Muscle layer of duodenum (tissue), 2 donors: ENCODE results near the gene ERCC6L2.

Source experiments
- H3K27ac ChIP-seq: one replicate; pipeline ENCODE4 v1.7.0; 2013; ENCODE audit warnings: mild to moderate bottlenecking, low read length
- H3K27me3 ChIP-seq: one replicate; pipeline ENCODE4 v1.7.0; 2013; ENCODE audit warnings: low read depth, mild to moderate bottlenecking, control low read depth, low read length
- H3K36me3 ChIP-seq, 2 donors: one replicate each; pipeline ENCODE4 v1.7.0; 2013; ENCODE audit warnings: low read length in 2 of 2, control low read depth in 1 of 2, mild to moderate bottlenecking in 1 of 2; ENCODE audit not compliant: insufficient read depth in 2 of 2, control insufficient read depth in 1 of 2
- H3K4me1 ChIP-seq, 2 donors: one replicate each; pipeline ENCODE4 v1.7.0; 2013; ENCODE audit warnings: low read length in 2 of 2, mild to moderate bottlenecking in 2 of 2, control low read depth in 1 of 2, moderate library complexity in 1 of 2; ENCODE audit not compliant: insufficient read depth in 2 of 2, control insufficient read depth in 1 of 2
- H3K4me3 ChIP-seq, 2 donors: one replicate each; pipeline ENCODE4 v1.7.0; 2013; ENCODE audit warnings: low read length in 2 of 2, low read depth in 1 of 2, mild to moderate bottlenecking in 1 of 2
- H3K9me3 ChIP-seq, 2 donors: one replicate each; pipeline ENCODE4 v1.7.0; 2013; ENCODE audit warnings: low read length in 2 of 2, control low read depth in 1 of 2, mild to moderate bottlenecking in 1 of 2; ENCODE audit not compliant: control insufficient read depth in 1 of 2
- donor health status: healthy.

The ERCC6L2 gene

DNA sequence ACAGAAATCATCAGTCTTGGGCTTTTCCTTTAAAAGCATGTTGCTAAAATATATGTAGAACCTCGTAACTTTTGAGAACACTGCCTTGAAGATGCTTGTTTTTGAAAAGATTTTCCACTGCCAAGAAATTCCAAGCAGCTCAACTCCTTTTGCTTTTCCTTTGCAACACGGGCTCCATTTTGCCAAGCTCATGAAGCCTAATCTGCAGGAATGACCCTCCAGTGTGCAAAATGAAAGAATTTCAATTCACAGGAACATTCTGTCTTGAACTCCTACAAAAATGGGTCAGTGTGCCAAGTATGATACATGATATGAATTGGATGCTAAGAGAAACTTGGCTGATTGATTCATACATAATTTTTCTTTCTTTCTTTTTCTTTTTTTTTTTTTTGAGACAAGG is 35.4 kb upstream of the ERCC6L2 start:
- Histone ChIP-seq H3K36me3 (no peaks in the 10 kb centered on the region), H3K27me3 (no peaks in the 10 kb centered on the region), H3K4me3 (no peak overlapping the region), H3K9me3 (no peaks in the 10 kb centered on the region), H3K4me1 (no peaks in the 10 kb centered on the region), H3K27ac (no peak overlapping the region)

- no peaks in the 10 kb centered on the region for H3K27me3 ChIP-seq
- H3K9me3 ChIP-seq: no peaks in the 10 kb centered on the region
- H3K27ac ChIP-seq: no peak overlapping the region
- no peak overlapping the region for H3K4me3 ChIP-seq
- H3K36me3 ChIP-seq: no peaks in the 10 kb centered on the region
- H3K4me1 ChIP-seq: no peaks in the 10 kb centered on the region
These were observed 34.1 kb upstream of the ERCC6L2 start for GRCh38 chr9:95841377-95841776.

GRCh38 chr9:95845751-95846150 is 29.7 kb upstream of the ERCC6L2 start:
- H3K9me3 ChIP-seq: no peaks in the 10 kb centered on the region
- H3K27me3 ChIP-seq: no peaks in the 10 kb centered on the region
- H3K27ac ChIP-seq: no peak overlapping the region
- H3K4me3 ChIP-seq: no peak overlapping the region
- H3K4me1 ChIP-seq: no peaks in the 10 kb centered on the region
- H3K36me3 ChIP-seq: no peaks in the 10 kb centered on the region

DNA sequence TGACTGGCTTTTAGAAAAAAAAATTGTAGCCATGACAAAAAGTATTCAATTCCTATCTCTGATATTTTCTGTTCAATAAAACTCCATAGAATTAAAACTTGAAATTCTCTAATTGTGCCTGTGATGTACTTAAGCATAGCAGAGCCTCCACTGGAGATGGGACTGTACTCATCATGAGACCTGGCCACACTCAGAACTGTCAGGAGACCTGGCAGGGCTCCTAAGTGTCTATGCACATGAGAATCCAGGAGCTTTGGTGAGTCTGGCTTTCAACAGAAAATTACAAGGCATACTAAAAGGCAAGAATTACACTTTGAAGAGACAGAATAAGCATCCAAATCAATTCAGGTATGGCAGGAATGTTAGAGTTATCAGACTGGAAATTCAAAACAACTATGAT is 26.7 kb upstream of the ERCC6L2 start:
- H3K36me3 ChIP-seq: no peaks in the 10 kb centered on the region
- no peak overlapping the region for H3K27ac ChIP-seq
- no peaks in the 10 kb centered on the region for H3K9me3 ChIP-seq
- no peaks in the 10 kb centered on the region for H3K27me3 ChIP-seq
- H3K4me1 ChIP-seq: no peaks in the 10 kb centered on the region
- no peak overlapping the region for H3K4me3 ChIP-seq

DNA sequence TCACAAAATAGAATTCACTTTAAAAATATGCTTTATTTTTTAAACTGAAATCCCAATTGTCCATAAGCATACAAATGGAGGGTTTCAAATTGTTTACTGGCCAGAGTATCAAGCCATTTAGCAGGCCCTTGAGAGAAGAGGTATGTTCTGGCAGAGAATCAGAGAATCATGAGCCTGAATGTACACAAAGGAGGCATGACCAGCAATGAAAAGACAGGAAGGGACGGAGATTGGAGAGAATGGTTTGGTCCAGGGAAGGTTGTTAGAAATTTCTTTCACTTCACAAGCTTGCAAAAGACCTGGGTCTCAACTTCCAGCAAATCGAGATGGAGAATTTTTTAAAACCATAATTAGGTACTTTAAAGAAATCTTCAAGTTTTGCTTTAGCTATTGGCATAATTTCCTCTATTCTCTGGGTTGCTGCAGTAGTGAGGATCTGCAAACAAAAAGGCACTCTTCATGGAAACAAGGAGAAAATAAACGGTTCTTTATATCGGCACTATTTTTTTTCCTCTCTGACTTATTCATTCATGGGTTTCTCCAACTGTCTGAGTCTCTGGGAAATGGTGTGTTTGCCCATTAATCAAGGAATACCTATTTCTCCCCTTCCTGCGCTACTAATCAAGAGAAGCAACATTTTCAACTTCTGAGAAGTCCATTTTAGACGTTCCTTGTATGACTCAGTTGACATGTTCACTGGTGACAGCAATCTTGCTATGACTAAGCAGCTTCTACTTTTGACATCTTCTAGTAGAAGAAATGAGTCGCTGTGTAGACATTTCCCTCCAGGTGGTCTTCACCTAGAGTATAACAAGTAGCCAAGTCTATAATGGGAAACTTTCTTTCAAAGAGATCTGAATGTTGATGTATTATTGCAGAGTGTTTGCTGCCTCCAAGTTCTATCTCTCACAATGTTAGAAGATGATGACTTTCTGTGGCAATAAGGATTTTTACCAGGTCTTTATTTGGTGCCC is 23.1 kb upstream of the ERCC6L2 start:
- Histone ChIP-seq H3K27me3 (no peaks in the 10 kb centered on the region), H3K4me1 (no peaks in the 10 kb centered on the region), H3K36me3 (no peaks in the 10 kb centered on the region), H3K9me3 (no peaks in the 10 kb centered on the region), H3K4me3 (no peak overlapping the region), H3K27ac (no peak overlapping the region)

DNA sequence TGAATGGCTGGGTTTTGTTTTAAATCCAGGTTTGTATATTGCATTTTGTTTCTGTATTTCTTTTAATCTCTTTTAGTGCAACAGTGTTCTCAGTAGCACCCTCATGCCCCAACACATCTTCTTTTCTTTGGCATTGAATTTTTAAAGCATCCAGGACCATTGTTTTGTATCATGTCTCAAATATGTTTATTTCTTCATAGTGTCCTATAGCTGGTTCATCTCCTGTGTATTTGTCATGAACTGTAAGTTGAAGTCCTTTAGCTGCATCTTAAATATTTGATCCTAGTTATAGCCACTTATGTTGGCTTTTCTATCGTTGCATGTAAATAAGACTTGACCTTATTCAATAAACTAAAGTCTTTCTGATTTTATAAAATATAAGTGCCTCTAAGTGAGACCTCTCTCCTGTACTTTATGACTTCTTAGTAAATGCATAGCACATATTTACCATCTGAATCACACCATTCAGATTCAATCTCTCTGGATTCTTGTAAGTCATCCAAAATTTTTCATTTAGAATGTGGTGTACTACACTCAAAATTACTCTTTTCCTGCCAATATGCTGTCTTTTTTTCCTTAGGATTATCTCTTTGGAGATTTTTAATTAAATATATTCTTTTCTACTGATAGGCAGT is 21.0 kb upstream of the ERCC6L2 start:
- no peak overlapping the region for H3K4me3 ChIP-seq
- H3K36me3 ChIP-seq: no peaks in the 10 kb centered on the region

GRCh38 chr9:95855961-95856360 is 19.5 kb upstream of the ERCC6L2 start:
- Histone ChIP-seq H3K4me3 (no peak overlapping the region), H3K4me1 (no peaks in the 10 kb centered on the region), H3K27me3 (no peaks in the 10 kb centered on the region), H3K9me3 (no peaks in the 10 kb centered on the region), H3K27ac (no peak overlapping the region), H3K36me3 (no peaks in the 10 kb centered on the region)

More for the DNA sequence above, 21.0 kb upstream of the ERCC6L2 start:
- no peaks in the 10 kb centered on the region for H3K4me1 ChIP-seq
- H3K9me3 ChIP-seq: no peaks in the 10 kb centered on the region
- no peaks in the 10 kb centered on the region for H3K27me3 ChIP-seq
- no peak overlapping the region for H3K27ac ChIP-seq

DNA sequence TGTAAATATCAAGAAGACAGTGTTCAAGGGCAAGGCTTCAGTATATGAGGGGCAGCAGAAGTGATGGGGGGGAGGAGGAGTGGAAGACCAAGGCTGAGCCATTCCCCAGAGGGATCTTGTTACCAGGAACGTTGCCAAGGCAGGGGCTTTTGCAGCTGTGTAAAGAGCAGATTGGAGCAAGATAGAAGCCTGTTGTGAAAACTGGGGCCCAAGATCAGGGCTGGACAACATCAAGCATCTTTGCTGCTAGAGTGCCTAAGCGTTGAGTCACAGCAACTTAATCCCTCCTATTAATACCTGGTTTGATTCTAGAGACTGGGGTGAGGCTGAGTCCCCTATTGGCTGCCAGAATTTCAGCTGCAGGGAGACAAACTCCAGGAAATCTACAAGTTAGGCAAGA is 18.4 kb upstream of the ERCC6L2 start:
- peaks cover 3 to 4% of the 10 kb centered on the region in 2 donors for H3K9me3 ChIP-seq
- no peak overlapping the region for H3K4me3 ChIP-seq
- H3K27me3 ChIP-seq: no peaks in the 10 kb centered on the region
- no peaks in the 10 kb centered on the region for H3K4me1 ChIP-seq
- H3K27ac ChIP-seq: no peak overlapping the region
- no peaks in the 10 kb centered on the region for H3K36me3 ChIP-seq

DNA sequence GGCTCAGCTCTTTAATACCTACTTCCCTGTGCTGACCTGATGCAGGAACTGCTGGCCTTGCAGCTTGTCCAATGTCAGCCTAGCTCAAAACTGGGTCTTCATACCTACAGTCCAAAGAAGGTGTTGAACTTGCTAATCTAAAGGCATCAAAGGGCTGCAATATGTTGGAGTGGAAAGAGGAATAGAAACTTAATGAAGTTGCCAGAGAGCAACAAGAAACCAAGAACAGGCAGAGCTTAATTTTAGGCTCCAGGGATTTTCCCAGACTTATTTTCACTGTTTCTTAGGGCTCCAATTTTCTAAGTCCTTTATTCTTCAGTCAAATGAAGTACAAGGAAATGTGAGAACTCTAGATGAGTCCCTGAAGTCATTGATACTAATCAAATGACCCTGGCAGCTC is 17.6 kb upstream of the ERCC6L2 start:
- Histone ChIP-seq H3K4me1 (no peaks in the 10 kb centered on the region), H3K36me3 (no peaks in the 10 kb centered on the region), H3K27ac (no peak overlapping the region), H3K9me3 (peaks cover 8% of the 10 kb centered on the region in 2 donors), H3K27me3 (no peaks in the 10 kb centered on the region), H3K4me3 (no peak overlapping the region)

DNA sequence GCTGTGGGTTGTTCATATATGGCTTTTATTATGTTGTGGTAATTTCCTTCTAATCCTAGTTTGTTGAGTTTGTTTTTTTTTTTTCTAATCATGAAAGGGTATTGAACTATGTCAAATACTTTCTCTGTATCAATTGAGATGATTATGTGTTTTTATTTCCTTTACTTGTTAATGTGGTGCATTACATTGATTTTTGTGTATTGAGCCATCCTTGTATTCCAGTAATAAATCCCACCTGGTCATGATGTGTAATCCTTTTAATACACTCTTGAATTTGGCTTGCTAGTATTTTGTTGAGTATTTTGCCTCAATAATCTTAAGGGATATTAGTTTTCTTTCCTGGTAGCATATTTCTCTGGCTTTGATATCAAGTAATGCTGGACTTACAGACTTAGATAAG is 13.1 kb upstream of the ERCC6L2 start:
- Histone ChIP-seq H3K4me3 (no peak overlapping the region), H3K36me3 (no peaks in the 10 kb centered on the region), H3K4me1 (no peaks in the 10 kb centered on the region), H3K9me3 (peaks cover 8% of the 10 kb centered on the region in 2 donors), H3K27ac (no peak overlapping the region), H3K27me3 (no peaks in the 10 kb centered on the region)

DNA sequence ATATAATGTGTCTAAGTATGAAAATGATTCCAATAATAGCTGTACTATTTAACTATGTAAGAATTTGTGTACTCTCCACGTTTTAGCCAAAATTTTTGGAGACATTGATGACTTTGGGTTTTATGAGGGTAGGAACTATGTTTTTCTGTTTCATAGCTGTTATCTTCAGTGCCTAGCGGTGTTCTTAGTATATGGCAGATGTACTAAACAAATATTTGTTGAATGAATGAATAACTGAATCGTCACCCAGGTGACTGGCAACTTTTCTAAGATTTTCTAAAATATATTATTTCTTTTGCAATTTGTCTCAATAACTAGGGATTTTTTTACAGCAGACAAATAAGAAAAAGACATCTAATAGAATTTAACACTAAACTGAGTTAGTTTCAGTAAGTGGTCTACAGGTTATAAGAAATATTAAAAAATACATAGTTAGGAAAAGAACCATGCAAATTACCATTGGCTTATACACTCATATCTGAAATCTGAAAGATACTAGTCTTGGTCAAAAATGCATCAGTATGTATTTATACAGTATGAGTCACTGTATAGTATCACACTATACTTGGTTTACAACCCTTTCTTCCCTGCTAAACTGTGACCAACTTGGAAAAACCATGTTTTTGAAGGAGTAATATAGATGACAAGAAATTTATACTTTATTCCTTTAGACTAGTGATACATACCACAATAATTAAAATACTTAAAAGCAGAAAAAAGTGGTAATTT is 10.5 kb upstream of the ERCC6L2 start:
- Histone ChIP-seq H3K4me1 (no peaks in the 10 kb centered on the region), H3K9me3 (peaks cover 8% of the 10 kb centered on the region in 2 donors), H3K36me3 (no peaks in the 10 kb centered on the region), H3K4me3 (no peak overlapping the region), H3K27ac (no peak overlapping the region), H3K27me3 (no peaks in the 10 kb centered on the region)
